GM11168 (cell line): ENCODE measurements around the gene SLC38A11.

Experiments
- in situ Hi-C: fragments of 300-500 bp; cut with MboI; formaldehyde crosslinking; loops from one replicate; pipeline ENCODE4 v1.12.0; 2022; ENCODE audit warnings: low sequenced_read_pairs; ENCODE audit not compliant: unreplicated experiment

SLC38A11 gene

GRCh38 chr2:164922134-164922533, 33.2 kb downstream of the SLC38A11 start:
- in situ Hi-C loops, result no loop called here

GRCh38 chr2:164920430-164920829, 34.9 kb downstream of the SLC38A11 start:
- in situ Hi-C loops, result no loop called here

- in situ Hi-C loops, result no loop called here
Observed at GRCh38 chr2:164917296-164917903, 37.9 kb downstream of the SLC38A11 start.

GRCh38 chr2:164915566-164915965, 39.8 kb downstream of the SLC38A11 start:
- in situ Hi-C loops, result no loop called here

DNA sequence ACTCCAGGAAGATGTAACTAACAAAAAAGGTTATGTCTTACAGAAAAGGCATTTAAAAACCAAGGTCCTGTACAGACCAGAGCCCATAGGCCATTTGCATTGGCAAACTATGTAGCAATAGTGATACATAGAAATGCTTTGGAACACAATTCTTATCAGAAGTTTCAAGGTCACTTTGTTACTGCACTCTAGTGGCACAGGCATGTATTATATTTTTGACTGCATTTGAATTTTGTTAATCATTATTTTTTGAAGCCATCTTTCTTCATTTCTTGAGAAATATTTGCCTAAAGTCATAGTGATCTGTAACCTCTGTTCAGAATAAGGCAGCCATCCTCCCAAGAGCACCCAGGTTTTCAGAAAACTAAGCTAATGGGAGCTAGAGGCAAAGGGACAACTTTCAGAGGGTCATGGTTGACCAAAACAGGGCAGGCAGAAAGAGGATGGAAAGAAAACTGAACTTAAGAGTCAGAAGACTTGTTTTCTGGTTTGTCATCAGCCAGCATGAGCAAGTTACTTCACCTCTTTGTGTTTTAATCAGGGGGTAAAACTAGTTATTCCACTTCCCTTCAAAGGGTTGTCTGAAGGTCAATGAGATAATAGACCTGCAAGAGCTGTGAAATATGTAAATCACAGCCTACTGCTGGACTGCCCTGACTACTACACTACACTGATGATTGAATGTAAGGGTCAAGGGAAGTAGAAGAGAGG, 41.5 kb downstream of the SLC38A11 start:
- in situ Hi-C loops, result no loop called here

DNA sequence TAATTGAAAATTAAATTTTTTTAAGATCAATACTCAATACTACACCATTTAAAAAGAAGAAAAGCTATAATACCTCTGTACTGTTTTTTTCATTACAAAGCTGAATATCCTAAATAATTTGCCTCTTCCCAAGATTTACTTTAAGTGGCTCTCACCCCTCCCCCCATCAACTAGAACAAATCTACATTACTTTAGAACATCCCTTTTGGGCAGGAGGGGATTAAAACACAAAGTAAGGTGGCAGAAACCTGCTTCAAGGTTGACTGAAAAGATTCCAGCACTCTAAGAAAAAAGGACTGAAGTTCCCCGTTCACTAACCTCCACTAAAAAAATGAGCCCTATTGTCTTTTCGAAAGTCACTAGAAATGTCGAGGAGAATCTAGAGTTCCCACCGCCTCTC, 42.3 kb downstream of the SLC38A11 start:
- in situ Hi-C loops, result no loop called here

DNA sequence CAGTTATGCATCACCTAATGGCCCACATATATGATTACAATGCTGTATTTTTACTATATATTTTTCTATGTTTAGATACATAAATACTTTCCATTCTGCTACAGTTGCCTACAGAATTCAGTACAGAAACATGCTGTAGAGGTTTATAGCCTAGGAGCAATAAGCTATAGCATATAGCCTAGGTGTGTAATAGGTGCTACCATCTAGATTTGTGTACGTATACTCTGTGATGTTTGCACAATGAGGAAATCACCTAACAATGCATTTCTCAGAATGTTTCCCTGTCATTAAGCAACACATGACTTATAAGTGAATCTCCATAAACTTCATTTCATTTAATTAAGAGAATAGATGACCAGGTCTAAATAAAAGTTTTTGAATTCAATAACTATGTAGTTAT, 43.5 kb downstream of the SLC38A11 start:
- in situ Hi-C loops, result no loop called here

- in situ Hi-C loops, result no loop called here
Observed at GRCh38 chr2:164910101-164910899, 45.0 kb downstream of the SLC38A11 start.

- in situ Hi-C loops, result no loop called here
Observed at GRCh38 chr2:164906947-164907346, 48.4 kb downstream of the SLC38A11 start.

DNA sequence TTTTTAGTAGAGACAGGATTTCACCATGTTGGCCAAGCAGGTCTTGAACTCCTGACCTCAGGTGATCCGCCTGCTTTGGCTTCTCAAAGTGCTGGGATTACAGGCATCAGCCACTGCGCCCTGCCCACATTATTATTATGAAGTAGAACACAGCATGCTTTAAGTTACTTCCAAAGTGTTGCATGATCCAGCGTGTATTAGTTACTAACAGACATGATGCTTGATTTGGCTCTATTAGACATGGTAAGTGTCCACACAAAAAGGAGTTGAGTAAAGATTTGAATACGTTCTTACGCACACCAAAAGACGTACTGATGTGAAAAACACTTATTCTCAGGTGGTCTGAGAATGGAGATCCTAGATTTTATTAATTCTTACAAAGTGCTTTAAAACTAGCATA, 50.0 kb downstream of the SLC38A11 start:
- in situ Hi-C loops, result no loop called here

DNA sequence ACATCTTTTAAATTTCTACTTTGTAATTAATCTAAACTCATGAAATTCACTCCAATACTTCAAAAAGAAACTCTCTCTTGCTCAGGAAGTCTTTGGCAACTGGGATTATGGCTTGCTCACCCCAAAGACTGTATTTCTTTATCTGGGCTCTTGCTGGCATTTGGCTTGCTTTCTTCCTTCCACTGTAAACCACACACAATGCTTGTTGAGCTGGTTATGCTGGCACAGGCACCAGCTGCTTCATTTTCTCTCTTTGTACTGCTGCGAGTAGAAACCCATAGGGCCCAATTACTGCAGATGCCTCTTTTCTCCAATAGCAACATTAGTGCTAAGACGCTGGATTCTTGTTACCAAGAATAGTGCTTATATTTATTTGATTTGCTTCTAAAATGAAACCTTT, 51.4 kb downstream of the SLC38A11 start:
- in situ Hi-C loops, result no loop called here

DNA sequence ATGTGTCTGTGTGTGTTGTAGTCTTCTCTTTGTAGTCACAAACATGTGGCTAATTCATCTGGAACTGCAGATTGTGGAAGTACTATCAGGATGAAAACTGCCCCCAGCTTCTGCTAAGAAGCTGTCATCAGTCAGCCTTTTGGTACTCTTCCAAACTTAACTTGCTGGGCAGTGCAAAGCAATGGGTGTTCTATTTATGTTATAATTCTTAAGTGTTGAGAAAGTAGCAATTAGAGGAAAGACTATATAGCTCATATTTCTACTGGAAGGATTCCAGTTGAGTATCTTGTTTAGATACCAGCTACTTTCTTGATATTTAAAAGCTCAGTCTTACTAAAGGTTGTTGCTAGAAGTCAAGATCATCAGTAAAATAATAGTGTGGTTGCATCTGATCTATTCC, 52.1 kb downstream of the SLC38A11 start:
- in situ Hi-C loops, result no loop called here

DNA sequence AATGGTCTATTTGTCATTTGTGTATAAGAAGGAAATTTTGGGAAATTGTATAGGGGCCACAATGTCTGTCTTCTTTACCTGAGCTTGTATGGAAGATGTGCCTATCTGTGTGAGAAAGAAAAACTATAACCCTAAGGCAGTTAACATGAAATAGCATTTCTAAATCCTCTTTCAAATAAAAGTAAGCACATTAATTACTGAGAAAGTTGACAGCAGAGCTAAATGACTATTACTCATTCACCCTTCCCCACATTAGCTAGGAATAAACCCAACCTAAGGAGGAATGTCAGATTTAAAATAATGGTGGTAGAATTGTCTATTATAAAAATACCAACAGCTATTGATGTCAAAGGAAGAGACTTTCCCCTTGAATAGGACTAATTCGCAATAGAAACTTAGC, 56.2 kb downstream of the SLC38A11 start:
- in situ Hi-C loops, result no loop called here

- in situ Hi-C loops, result no loop called here
Observed at GRCh38 chr2:164898475-164898874, 56.9 kb downstream of the SLC38A11 start.

GRCh38 chr2:164897469-164898260, 57.7 kb downstream of the SLC38A11 start:
- in situ Hi-C loops, result no loop called here

DNA sequence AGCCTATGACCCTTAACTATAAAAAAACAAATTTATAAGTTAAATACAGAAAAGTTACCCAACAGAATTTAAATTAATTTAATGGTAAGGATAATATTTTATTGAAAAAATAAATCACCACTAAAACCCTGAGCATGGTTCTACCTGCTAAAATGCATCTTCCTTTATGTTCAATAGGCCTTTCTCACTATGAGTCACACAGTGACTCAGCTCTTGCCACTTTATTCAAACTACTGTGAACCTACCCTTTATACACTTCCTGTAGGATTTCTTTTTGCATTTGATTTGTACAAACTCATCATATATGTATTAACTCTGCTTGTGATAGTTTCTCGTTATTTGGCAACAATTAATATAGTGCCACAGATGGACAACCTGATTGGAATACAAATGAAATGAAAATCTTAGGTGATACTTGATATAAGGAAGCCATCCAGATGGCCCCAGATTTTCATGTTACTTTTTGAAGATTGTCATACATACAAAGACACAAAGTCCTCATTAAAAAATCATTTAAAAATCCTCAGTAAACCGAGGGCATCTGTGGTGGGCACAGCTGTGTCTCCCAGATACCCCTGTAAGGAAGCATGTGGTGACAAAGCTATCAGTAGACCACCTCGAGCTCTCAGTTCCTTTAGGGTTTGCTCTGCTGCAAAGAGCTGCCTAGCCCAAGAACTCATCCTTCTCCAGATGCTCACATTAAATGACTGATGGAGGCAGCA, 58.5 kb downstream of the SLC38A11 start:
- in situ Hi-C loops, result no loop called here

- in situ Hi-C loops, result no loop called here
Observed at GRCh38 chr2:164896226-164896625, 59.1 kb downstream of the SLC38A11 start.

GRCh38 chr2:164891460-164891859, 63.9 kb downstream of the SLC38A11 start:
- in situ Hi-C loops, result no loop called here

DNA sequence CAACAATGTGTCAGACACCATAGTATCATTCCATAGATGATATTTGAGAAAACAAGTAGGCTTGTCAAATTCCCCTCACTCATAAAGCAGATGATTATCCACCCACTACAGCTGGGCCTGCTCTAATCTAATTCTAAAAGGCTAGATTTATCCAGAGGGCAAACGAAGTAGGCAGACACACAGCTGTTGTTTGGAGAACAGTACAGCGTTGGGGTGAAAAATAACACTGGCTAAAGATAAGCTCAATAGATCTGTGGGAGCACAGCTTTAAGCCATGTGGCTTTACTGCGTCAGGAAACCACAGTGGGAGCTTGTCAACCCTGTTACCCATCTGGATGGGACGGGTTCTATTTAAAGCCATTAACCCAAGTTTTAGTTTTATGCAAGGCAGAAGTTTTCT, 64.8 kb downstream of the SLC38A11 start:
- in situ Hi-C loops, result no loop called here

GRCh38 chr2:164888592-164888991, 66.7 kb downstream of the SLC38A11 start:
- in situ Hi-C loops, result no loop called here
